ENCODE measurements around the gene TMCC1.
"Not testable (repeated sequence)": the region's sequence is repeated elsewhere in the genome, so short reads cannot be mapped to it uniquely, and the experiment has no call there.

TMCC1 gene

DNA sequence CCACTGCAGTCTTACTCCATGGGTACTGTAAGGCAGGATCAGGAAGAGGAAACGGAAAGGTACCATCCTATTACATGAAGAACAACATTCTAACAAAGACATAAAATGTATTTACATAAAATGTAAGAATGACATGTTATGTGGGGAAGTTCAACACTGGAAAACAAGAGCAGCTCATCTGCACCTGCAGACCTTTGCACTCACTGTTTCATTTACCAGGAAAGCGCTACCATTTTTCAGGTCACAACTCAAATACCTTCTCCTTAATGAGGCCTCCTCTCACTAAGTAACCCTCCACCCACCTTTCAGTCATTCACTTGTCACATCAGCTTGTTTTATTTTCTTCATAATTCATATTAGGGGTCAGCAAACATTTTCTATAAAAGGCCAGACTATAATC, 2.6 kb downstream of the TMCC1 start:
- no peak for DNase-seq

DNA sequence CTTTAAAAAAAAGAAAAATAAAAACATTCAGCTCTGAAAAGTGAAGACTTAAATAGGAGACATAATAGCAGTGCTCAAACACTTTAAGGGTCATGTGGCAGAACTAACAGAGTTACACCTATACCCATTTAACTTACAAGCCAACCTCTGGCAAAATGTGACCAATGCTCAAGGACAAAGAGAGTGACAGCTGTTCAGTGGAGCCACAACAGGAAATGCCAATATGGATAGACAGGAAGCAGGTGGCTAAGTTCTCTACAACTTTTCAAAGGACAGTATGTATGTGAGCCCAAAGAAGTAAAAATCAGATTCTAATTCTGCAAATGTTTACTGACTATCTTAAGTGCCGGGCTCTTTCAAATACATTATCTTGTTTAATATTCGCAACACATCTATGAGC, 3.4 kb downstream of the TMCC1 start:
- peak in 1 of 2 donors; percentile 11 for DNase-seq

DNA sequence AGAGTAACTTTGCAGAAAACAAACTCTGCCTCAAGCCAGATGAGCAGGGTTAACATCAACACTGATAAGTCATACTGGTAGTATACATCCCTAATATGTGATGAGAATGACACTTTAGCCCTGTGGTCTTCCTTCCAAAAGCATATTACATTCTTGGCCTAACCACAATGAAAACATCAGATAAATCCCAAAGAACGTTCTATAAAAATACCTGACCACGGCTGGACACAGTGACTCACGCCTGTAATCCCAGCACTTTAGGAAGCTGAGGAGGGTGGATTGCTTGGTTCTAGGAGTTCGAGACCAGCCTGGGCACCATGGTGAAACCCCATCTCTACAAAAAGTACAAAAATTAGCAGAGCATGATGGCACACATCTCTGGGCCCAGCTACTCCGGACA, 4.7 kb downstream of the TMCC1 start:
- DNase-seq: no peak

DNA sequence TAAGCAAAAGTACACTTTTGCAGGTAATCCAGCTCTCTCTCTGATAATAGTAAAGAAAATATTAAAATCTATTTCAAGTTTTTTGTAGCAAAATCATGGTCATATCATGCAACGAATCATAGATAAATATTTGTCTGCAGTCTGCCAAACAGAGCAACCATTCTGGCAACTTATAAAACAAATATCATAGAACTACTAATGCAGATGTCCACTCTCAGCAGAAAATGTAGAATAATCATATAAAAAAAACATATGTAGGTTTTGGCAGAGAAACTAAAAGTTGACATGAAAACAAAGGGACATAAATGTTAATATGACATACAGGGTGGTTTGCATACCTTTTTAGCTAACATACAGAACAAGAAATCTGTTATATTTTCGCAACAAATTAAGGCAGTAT, 12.2 kb downstream of the TMCC1 start:
- DNase-seq: no peak

DNA sequence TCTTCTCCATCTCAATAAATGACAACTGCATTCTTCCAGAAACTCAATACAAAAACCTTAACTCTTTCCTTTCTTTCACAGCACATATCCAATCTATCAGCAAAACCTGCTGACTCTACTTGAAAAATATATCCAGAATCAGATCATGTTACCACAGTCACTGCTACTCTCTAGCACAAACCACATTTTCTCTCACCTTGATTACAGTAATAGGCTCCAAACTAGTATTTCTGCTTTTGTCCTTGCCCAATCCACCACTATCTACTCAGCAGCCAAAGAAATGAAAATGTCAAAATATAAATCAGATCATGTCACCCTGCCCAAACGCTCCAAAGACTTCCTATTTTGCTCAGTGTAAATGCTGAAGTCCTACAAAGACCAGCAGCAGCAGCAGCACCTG, 15.2 kb downstream of the TMCC1 start:
- DNase-seq: no peak

DNA sequence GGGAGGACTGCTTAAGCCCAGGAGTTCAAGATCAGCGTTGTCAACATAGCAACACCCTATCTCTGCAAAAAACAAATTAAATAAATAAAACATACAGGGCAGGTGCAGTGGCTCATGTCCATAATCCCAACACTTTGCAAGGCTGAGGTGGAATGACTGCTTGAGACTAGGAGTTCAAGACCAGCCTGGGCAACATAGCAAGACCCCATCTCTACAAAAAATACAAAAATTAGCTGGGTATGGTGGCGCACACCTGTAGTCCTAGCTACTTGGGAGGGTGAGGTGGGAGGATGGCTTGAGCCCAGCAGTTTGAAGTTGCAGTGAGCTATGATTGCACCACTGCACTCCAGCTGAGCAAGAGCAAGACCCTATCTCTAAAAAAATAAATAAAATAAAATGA, 19.0 kb downstream of the TMCC1 start:
- not testable (repeated sequence) for DNase-seq

DNA sequence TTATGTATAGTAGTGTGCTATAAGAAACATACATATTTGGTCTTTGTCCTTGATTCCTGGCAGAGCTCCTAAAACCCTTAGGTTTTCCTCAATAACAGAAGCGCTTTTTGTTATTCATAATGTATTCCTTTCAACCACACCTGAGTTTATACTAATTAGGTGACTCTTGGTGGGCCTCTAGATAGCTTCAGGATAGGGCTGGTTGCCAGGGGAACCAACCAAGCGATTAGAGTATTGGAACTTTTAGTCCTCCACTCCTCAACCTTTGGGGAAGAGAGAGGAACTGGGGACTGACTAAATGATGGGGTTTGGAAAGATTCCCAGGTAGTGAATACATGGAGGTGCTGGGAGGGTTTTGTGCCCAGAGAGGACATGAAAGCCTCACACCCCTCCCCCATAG, 24.6 kb downstream of the TMCC1 start:
- no peak for DNase-seq

DNA sequence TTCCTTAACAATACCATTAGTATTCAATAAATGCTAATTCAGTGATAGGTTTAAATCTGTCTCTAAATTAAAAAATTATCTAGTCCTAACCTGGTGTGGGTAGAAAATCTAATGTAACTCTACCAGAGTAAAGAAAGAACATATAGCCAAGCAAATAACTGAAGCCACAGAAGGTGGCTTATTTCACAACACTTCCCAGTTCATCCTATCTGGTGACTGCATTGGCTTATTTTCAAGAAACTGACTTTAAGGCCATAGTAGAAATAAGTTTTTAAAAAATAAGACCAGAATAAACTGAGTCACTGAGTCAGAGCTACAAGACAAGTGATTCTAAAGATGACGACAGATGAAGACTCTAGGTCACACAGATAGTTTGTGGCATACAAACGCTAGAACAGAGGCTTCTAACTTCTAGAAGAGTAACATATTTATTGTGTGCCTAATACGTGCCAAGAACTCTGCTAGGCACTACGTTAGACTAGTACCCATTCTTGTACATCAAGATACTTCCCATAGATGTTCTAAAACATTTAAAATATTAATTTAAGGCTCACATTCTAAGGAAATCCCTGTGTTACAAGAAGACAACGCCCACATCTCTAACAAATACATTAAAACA, 25.9 kb downstream of the TMCC1 start:
- no peak for DNase-seq

DNA sequence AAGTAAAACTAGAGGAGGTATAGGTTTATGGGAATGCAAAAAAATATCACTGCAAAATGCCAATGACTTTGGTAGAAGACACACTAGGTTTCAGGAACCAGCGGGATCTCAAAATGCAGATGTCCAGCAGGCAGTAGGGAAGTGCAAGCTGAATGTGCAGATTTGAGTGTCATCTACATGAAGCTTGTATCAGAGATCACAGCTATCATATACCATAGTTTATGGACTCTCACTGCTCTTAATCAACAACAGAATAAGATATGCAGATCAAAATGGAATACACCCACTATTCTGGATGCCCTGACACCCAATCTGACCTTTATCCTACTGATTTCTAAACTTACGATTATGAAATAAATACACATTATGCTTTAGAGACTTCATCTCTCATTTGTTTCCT, 27.7 kb downstream of the TMCC1 start:
- DNase-seq: no peak

DNA sequence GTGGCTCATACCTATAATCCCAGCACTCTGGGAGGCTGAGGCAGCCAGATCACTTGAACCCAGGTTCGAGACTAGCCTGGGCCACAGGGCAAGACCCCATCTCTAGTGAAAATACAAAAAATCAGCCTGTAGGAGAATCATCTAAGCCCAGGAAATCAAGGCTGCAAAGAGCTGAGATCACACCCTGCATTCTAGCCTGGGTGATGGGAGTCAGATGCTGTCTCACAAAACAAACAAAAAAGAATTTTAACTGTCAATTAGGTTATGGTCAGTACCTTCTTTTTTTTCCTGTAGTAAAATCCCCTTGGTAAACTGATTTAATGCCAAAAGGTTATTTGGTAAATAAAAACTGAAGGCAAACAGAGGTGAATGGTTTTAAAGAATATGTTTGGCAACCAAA, 29.0 kb downstream of the TMCC1 start:
- DNase-seq: no peak

DNA sequence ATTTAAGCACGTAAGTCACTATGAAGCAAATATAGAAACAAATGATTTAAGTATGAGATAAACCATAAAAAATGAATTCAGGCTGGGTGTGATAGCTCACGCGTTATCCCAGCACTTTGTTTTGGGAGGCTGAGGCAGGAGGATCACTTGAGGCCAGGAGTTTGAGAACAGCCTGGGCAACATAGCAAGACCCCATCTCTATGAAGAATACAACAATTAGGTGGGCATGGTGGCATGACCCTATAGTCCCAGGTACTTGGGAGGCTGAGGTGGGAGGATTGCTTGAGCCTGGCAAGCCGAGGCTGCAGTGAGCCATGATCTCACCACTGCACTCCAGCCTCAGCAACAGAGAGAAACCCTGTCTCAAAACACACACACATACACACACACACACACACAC, 34.2 kb downstream of the TMCC1 start:
- no peak for DNase-seq

DNA sequence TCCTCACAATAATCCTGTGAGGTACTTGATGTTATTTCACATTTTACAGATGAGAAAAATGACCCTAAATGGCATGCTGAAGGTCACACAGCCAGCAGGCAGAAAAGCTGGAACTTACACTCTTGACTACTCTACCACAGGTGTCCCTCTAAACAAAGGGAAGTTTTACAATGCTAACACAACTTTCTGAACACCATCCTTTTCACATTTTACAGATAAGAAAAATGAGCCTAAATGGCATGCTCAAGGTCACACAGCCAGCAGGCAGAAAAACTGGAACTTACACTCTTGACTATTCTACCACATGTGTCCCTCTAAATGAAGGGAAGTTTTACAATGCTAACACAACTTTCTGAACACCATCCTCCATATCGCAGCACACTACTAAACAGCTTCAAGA, 35.6 kb downstream of the TMCC1 start:
- DNase-seq: no peak

DNA sequence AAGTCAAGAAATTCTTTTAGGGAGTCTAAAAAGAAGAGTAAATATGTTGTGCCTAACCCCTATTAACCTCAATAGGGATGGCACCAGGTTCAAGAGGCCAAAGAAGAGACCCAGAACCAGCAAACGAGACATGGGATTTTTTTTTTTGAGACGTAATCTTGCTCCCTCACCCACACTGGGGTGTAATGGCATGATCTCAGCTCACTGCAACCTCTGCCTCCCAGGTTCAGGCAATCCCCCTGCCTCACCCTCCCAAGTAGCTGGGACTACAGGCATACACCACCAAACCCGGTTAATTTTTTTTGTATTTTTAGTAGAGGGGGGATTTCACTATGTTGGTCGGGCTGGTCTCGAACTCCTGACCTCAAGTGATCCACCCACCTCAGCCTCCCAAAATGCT, 36.7 kb downstream of the TMCC1 start:
- DNase-seq: not testable (repeated sequence)

DNA sequence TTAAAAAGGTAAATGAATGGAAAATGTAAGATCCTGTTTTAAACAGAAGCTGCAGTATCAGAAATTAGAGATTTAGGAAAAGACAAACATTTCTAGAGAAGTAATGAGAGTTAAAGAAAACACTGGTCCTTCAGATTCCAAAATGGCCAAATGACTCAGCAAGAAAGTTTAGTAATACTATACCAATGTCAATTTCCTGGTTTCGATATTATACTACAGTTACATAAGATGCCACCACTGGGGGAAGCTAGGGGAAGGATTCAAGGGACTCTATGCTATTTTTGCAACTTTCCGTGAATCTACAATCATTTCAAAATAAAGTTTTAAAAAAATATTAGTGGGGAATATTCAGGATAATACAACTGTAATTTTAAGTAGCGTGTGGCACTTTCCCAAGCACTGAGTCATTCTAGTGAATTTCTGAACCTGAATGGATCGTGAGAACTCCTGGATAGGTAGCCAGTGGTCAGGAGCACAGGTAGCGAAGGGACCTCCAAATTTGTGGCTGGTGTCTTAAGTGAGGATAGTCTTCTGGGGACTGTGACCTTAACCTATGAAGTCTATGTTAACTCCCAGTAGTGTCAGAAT, 37.6 kb downstream of the TMCC1 start:
- no peak for DNase-seq

DNA sequence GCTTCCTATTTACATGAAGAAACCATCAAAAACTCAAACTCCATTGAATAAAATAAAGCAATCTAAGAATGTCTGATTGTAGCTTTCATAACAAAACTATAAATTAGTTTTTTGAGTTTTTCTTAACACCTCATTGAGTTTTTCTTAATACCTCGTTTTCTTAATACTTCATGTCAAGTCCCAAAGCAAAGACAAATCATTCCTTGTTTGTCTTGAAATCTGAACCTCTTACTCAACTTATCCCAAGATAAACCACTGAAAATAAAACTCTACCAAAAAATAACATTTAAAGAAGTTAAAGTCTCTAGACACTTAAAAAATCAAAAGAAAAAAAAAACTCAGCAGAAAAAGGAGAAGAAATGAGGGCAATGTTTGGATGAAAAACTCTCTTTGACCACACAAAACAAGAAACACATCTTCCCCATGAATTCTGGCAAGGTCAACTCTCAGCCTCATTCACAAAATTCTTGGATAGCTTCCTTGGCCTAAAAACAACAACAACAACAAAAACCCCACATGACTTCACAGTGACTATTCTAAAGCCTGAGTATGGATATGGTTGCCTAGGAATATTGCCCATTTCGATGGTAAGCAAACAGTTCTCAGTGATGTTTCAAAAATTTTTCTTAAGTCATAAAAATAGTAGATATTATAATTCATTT, 38.2 kb downstream of the TMCC1 start:
- DNase-seq: no peak

DNA sequence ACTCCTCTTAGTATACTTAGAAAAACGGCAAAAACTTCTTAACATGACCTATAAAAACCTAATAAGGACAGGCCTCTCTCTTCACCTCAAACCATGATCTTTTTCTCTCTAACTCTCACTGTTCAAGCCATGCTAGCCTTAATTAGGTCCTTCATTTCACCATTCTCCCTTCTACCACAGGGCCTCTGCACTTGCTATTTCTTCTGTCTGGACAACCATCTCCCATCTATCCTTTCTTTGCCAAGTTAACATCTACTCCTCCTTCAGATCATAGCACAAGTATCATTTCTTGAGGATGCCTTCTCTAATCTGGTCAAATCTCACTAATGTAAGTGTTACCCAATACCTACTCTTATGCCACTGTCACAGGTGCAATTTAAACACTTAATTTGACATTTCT, 39.1 kb downstream of the TMCC1 start:
- DNase-seq: no peak

DNA sequence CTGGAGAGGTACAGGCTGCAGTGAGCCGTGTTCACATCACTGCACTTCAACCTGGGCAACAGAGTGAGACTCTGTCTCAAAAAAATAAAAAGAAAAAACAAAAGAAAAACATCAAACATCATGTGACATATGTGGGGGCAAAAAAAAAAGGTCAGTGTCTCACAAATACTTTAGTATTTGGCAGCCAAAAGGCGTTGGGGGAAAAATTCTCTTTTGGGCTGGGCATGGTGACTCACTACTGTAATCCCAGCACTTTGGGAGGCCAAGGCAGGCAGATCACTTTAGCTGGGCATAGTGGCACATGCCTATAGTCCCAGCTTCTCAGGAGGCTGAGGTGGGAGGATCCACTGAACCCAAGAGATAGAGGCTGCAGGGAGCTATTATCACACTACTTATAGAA, 47.6 kb downstream of the TMCC1 start:
- no peak for DNase-seq

DNA sequence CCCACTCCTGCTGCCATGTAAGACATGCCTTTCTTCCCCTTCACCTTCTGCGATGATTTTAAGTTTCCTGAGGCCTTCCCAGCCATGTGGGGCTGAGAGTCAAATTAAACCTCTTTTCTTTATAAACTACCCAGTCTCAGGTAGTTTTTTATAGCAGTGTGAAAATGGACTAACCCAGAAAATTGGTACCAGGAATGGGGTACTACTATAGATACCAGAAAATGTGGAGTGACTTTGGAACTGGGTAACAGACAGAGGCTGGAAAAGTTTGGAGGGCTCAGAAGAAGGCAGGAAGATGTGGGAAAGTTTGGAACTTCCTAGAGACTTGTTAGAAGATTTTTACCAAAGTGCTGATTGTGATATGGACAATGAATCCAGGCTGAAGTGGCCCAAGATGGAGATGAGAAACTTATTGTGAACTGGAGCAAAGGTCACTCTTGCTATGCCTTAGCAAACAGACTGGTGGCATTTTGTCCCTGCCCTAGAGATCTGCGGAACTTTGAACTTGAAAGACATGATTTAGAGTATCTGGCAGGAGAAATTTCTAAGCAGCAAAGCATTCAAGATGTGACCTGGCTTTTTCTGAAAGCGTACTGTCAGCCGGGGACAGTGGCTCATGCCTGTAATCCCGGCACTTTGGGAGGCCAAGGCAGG, 52.7 kb downstream of the TMCC1 start:
- no peak for DNase-seq

DNA sequence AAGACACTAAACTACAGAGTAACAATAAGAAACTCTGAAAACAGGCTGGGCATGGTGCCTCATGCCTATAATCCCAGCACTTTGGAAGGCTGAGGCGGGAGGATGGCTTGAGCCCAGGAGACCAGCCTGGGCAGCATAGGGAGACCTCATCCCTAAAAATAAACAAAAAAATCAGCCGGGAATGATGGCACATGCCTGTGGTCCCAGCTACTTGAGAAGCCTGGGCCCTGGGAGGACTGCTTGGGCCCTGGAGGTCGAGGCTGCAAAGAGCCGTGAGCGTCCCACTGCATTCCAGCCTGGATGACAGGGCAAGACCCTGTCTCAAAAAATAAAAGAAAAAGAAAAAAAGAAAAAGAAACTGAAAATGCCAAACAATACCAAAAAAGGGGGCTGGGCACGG, 55.4 kb downstream of the TMCC1 start:
- no peak for DNase-seq

DNA sequence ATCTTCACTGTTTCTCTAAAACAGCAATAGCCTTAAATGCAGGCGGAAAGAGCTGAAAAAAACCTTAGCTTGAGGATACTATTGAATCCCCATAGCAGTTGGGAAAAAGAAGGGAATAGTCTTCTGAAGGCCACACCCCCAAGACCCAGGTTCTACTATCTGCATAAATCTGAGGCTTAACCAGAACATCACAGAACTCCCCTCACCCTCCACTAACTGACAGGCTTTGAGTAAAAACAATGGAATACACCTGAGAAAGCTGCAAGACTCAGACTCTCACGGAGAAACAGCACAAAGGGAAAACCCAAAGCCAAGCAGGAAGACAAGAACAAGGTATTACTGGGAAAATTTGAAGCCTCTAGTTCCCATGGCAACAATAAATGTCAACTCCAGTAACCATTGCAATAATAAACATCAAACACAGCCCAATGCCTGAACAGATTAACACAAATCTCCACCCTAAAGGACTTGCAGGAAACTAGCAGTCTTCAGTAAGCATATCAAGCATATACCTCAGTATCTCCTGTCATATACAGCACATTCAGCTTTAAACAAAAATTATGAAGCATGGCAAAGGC, 56.4 kb downstream of the TMCC1 start:
- DNase-seq: no peak

DNA sequence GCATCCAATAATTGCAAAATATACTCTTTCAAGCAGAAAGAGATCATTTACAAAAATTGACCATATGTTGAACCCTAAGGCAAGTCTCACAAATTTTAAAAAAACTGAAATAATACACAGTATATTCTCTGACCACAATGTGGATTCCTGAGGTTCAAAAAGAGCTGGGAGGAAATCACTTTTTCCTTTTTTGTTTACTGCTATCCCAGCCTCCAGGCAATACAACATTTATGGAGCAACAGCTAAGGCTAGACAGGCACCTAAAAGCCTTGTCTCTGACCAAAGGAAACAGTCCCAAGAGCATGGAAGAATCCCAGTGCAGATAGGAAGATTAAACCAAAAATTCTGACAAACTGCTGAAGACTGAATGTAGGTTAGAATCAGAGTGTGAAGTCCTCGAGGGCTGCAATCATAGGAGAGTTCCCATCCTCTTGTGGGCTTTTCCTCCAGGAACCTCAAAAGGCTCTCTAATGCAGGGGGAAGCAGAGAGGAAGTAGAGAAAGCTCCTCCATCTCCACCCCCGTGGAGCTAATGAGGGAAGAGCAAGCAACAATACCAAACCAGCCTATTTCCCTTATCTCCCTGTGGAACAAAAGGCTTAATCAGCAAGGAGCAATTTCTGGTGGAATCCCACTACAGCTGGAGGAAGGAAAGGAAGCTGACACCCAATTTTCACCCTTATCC, 57.0 kb downstream of the TMCC1 start:
- no peak for DNase-seq

DNA sequence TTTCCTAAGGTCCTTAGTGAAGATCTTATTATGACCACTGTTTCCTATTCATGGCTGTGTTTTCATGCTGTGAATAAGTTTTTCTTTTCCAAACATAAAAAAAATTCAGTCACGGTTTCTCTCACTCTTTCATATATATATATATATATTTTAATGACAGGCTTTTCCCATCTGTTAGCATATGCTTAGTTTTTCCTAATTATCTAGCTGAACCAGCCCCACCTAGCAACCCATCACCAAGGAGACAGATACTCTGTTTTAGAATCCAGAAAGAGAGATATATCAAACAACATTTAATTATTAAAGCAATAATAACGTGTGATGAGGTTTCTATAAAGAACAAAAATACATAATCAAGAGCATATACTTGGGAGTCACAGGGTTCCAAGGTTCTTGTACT, 58.3 kb downstream of the TMCC1 start:
- no peak for DNase-seq

DNA sequence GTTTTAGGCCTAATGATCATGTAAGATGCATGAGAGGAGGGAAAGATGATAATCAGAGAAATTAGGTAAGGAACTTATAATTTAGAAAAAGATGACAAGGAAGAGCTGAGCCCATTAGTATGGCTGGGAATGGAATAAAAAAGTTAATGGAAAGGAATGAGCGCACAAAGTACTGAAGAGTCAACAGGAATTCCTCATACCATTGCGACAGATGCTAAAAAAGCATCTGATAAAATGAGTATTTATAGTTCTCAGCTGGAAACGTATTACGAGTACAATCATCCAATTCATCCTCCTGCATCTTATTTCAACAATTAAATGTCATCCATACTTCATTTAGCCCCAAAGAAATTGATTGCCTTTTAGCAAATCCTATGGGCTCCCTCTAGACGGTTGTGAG, 58.9 kb downstream of the TMCC1 start:
- DNase-seq: no peak
